Measurements from ENCODE around the gene CTRB1.

- TF ChIP-seq EZH2 (IDR thresholded peaks at IDR 0.05; ENCODE audit: insufficient read depth, poor library complexity, severe bottlenecking) (no peak), EZH2phosphoT487 (IDR thresholded peaks at IDR 0.05; ENCODE audit: insufficient read depth, low read depth) (no peak)
Observed at GRCh38 chr16:75250809-75251279, 32.1 kb downstream of the CTRB1 start.

Measured in GM23248 (cell line).